ENCODE data around the gene UBE2O.
A peak's percentile ranks its signal among the peaks of the same experiment; 100 is the strongest.
"Not testable (repeated sequence)": the region's sequence is repeated elsewhere in the genome, so short reads cannot be mapped to it uniquely, and the experiment has no call there.

UBE2O gene

DNA sequence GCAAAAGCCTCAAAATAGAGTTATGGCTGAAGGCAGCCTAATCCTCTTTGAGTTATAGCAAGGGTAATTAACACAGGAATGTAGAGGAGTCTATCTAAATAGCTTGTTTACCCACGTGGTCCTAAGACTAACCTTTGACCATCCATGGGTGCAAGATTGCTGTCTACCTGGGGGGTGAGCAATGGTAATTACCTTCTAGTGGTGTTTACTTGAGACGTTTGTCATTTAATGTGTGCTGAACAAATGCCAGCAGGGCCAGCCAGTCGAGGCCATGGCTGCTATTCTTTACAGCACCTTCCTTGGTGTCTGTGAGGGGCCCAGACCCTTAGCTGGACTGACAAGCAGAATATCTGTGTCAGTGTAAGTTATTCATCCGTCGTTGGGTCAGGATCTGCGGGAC is 85.3 kb downstream of the UBE2O start:
- no peaks in the 10 kb centered on the region for H3K36me3 ChIP-seq (ENCODE audit: insufficient read depth, low read length)
- H3K9ac ChIP-seq (ENCODE audit: low read length) = no peak overlapping the region
- H3K27me3 ChIP-seq (ENCODE audit: control insufficient read depth in 1 of 2, insufficient read depth in 2 of 2, low read length in 2 of 2) = no peaks in the 10 kb centered on the region

DNA sequence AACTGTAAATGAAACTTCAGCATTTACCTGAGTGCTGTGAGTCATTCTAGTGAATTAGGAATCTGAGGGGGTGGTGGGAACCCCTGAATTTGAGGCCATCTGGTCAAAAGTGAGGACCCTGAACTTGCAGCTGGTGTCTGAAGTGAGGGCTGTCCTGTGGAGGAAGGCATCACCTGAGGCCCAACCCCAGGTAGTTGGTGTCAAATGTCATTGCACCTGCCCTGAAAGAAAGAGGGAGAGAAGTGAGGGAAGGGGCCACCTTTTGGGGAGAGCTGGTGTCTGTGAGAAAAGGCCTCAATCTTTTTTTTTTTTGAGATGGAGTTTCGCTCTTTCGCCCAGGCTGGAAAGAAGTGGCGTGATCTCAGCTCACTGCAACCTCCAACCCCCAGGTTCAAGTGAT is 86.7 kb downstream of the UBE2O start:
- Histone ChIP-seq H3K4me3 (ENCODE audit: low read depth in 1 of 2, low read length in 2 of 2) (no peak overlapping the region), H3K27me3 (ENCODE audit: control insufficient read depth in 1 of 2, insufficient read depth in 2 of 2, low read length in 2 of 2) (no peaks in the 10 kb centered on the region), H3K4me1 (ENCODE audit: insufficient read depth, low read length) (no peaks in the 10 kb centered on the region), H3K27ac (ENCODE audit: low read depth, low read length) (no peak overlapping the region), H3K36me3 (ENCODE audit: insufficient read depth, low read length) (no peaks in the 10 kb centered on the region), H3K9ac (ENCODE audit: low read length) (no peak overlapping the region), H3K9me3 (ENCODE audit: low read length) (no peaks in the 10 kb centered on the region)

More for the DNA sequence above, 85.3 kb downstream of the UBE2O start:
- Histone ChIP-seq H3K4me3 (ENCODE audit: low read depth in 1 of 2, low read length in 2 of 2) (no peak overlapping the region), H3K4me1 (ENCODE audit: insufficient read depth, low read length) (no peaks in the 10 kb centered on the region), H3K9me3 (ENCODE audit: low read length) (no peaks in the 10 kb centered on the region), H3K27ac (ENCODE audit: low read depth, low read length) (no peak overlapping the region)

DNA sequence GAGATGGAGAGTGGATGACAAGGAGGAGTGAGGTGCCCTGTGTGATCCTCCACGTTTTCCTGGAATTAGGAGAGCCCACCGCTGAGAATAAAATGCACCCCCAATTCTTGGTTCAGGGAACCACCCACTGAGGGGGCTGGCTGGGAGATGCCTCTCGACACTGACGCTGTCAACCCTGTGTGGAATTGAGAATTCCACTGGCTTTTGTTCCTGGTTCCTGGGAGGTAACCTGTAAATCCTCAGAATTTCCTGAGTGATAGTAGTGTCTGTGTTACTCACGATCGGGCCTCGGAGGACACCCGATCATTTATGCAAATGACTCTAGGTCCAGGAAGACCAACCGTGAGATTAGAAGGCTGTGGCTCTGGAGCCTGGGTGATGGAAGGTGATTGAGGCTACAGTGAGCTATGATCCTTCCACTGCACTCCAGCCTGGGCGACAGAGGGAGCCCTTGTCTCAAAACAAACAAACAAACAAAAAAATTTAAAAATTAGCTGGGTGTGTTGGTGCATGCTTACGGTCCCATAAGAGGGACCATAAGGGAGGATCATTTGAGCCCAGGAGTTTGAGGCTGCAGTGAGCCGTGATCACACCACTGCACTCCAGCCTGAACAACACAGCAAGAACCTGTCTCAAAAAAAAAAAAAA is 87.6 kb downstream of the UBE2O start:
- Histone ChIP-seq H3K36me3 (ENCODE audit: insufficient read depth, low read length) (no peaks in the 10 kb centered on the region), H3K9ac (ENCODE audit: low read length) (no peak overlapping the region), H3K27ac (ENCODE audit: low read depth, low read length) (no peak overlapping the region), H3K4me3 (ENCODE audit: low read depth in 1 of 2, low read length in 2 of 2) (no peak overlapping the region), H3K27me3 (ENCODE audit: control insufficient read depth in 1 of 2, insufficient read depth in 2 of 2, low read length in 2 of 2) (no peaks in the 10 kb centered on the region), H3K4me1 (ENCODE audit: insufficient read depth, low read length) (no peaks in the 10 kb centered on the region), H3K9me3 (ENCODE audit: low read length) (no peaks in the 10 kb centered on the region)

DNA sequence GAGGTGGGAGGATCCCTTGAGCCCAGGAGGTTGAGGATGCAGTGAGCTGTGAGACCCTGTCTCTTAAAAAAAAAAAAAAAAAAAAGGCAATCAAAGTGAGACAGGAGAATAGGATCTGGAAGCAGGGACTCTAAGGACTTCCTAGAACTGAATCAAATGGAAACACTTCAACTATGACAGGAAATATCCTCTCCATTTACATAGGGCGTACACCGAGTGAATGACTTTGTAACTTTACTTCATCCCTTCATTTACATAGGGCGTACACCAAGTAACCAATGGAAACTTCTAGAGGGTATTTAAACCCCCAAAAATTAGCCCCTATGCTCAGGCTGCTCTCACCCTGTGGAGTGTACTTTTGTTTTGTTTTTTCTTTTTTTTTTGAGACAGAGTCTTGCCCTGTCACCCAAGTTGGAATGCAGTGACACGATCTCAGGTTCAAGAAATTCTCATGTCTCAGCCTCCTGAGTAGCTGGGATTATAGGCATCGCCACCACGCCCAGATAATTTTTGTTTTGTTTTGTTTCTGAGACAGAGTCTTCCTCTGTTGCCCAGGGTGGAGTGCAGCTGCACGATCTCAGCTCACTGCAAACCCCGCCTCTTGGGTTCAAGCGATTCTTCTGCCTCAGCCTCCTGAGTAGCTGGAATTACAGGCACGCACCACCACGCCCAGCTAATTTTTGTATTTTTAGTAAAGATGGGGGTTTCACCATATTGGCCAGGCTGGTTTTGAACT is 89.7 kb downstream of the UBE2O start:
- Histone ChIP-seq H3K4me1 (ENCODE audit: insufficient read depth, low read length) (no peaks in the 10 kb centered on the region), H3K9ac (ENCODE audit: low read length) (no peak overlapping the region), H3K36me3 (ENCODE audit: insufficient read depth, low read length) (no peaks in the 10 kb centered on the region), H3K9me3 (ENCODE audit: low read length) (no peaks in the 10 kb centered on the region), H3K4me3 (ENCODE audit: low read depth in 1 of 2, low read length in 2 of 2) (no peak overlapping the region), H3K27ac (ENCODE audit: low read depth, low read length) (no peak overlapping the region), H3K27me3 (ENCODE audit: control insufficient read depth in 1 of 2, insufficient read depth in 2 of 2, low read length in 2 of 2) (no peaks in the 10 kb centered on the region)

DNA sequence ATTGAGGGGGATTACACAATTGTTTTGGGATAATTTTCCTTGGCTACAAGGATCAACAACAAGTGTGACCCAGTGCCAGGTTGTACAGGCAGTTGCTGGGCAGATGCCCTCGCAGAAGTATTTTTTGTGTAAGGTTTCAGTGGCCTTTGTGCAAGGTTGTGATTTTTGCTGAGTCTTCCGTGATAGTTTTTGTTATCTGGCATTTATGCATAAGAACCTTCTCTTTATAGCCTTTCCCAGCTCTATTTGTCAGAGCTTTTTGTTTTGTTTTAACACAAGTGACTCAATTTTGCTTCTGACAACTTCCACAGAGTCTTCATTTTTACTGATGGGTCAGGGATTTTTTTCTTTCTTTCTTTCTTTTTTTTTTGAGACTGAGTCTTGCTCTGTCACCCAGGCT is 92.5 kb downstream of the UBE2O start:
- H3K9ac ChIP-seq (ENCODE audit: low read length) = no peak overlapping the region
- H3K27ac ChIP-seq (ENCODE audit: low read depth, low read length) = no peak overlapping the region
- H3K9me3 ChIP-seq (ENCODE audit: low read length) = no peaks in the 10 kb centered on the region
- H3K27me3 ChIP-seq (ENCODE audit: control insufficient read depth in 1 of 2, insufficient read depth in 2 of 2, low read length in 2 of 2) = no peaks in the 10 kb centered on the region
- H3K4me3 ChIP-seq (ENCODE audit: low read depth in 1 of 2, low read length in 2 of 2) = no peak overlapping the region
- H3K36me3 ChIP-seq (ENCODE audit: insufficient read depth, low read length) = no peaks in the 10 kb centered on the region
- H3K4me1 ChIP-seq (ENCODE audit: insufficient read depth, low read length) = no peaks in the 10 kb centered on the region

DNA sequence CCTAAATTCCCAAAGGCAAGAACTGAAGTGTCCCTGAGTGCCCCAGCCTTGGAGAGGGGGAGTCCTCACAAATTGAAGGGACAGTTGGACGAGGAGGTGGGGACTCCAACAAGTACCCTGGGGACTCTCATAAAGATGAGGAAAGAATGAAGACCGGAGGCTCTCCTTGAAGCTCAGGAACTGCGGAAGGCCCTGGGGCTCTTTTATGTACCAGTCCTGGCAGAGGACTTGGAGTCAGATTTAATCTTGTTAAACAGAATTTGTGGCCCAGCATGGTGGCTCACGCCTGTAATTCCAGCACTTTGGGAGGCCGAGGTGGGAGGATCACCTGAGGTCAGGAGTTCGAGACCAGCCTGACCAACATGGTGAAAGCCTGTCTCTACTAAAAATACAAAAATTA is 93.2 kb downstream of the UBE2O start:
- not testable (repeated sequence) for H3K27ac ChIP-seq (ENCODE audit: low read depth, low read length)

DNA sequence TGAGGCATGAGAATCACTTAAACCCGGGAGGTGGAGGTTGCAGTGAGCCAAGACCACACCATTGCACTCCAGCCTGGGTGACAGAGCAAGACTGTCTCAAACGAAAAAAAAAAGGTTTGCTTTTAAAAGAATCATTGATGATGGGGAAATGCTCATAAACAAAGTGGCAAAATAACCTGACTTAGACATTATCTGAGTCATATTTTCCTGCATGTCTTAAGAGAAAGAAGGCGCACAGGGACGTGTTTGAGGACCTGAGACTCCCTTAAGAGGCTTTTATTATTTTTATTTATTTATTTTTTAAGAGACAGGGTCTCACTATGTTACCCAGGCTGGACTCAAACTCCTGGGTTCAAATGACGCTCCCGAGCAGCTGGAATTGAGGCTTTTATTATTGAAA is 93.6 kb downstream of the UBE2O start:
- Histone ChIP-seq H3K36me3 (ENCODE audit: insufficient read depth, low read length) (no peaks in the 10 kb centered on the region), H3K27ac (ENCODE audit: low read depth, low read length) (no peak overlapping the region), H3K9me3 (ENCODE audit: low read length) (no peaks in the 10 kb centered on the region)

More for the DNA sequence above, 93.2 kb downstream of the UBE2O start:
- H3K4me1 ChIP-seq (ENCODE audit: insufficient read depth, low read length); H3K4me3 ChIP-seq (ENCODE audit: low read depth in 1 of 2, low read length in 2 of 2); H3K9ac ChIP-seq (ENCODE audit: low read length); H3K27me3 ChIP-seq (ENCODE audit: control insufficient read depth in 1 of 2, insufficient read depth in 2 of 2, low read length in 2 of 2); H3K36me3 ChIP-seq (ENCODE audit: insufficient read depth, low read length); H3K9me3 ChIP-seq (ENCODE audit: low read length): not testable (repeated sequence)

DNA sequence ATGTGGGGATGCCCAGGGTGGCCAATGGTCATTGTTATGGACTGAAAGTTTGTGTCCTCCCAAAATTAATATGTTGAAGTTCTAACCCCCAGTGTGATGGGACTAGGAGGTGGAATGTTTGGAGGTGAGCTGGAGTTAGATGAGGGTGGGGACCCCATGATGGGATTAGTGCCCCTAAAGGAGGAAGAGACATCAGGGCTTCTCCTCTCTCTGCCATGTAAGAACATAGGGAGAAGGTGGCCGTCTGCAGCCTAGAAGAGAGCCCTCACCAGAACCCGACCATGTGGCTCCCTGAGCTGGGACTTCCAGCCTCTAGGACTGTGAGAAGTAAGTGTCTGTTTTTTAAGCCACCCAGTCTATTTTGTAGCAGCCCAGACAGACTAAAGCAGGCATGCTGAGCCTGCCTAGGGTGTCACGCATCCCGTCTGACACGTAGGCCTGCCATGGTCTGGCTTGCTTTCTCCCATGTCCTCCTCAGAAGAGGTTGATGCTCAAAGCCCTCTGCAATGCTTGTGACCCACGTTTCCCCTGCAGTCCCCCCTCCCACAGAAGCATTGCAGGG is 95.3 kb downstream of the UBE2O start:
- Histone ChIP-seq H3K9me3 (ENCODE audit: low read length) (no peaks in the 10 kb centered on the region), H3K27ac (ENCODE audit: low read depth, low read length) (no peak overlapping the region), H3K27me3 (ENCODE audit: control insufficient read depth in 1 of 2, insufficient read depth in 2 of 2, low read length in 2 of 2) (no peaks in the 10 kb centered on the region), H3K4me3 (ENCODE audit: low read depth in 1 of 2, low read length in 2 of 2) (no peak overlapping the region), H3K9ac (ENCODE audit: low read length) (no peak overlapping the region), H3K4me1 (ENCODE audit: insufficient read depth, low read length) (peaks cover 2% of the 10 kb centered on the region), H3K36me3 (ENCODE audit: insufficient read depth, low read length) (no peaks in the 10 kb centered on the region)

More for the DNA sequence above, 93.6 kb downstream of the UBE2O start:
- Histone ChIP-seq H3K4me3 (ENCODE audit: low read depth in 1 of 2, low read length in 2 of 2) (no peak overlapping the region), H3K4me1 (ENCODE audit: insufficient read depth, low read length) (no peaks in the 10 kb centered on the region), H3K9ac (ENCODE audit: low read length) (no peak overlapping the region), H3K27me3 (ENCODE audit: control insufficient read depth in 1 of 2, insufficient read depth in 2 of 2, low read length in 2 of 2) (no peaks in the 10 kb centered on the region)

DNA sequence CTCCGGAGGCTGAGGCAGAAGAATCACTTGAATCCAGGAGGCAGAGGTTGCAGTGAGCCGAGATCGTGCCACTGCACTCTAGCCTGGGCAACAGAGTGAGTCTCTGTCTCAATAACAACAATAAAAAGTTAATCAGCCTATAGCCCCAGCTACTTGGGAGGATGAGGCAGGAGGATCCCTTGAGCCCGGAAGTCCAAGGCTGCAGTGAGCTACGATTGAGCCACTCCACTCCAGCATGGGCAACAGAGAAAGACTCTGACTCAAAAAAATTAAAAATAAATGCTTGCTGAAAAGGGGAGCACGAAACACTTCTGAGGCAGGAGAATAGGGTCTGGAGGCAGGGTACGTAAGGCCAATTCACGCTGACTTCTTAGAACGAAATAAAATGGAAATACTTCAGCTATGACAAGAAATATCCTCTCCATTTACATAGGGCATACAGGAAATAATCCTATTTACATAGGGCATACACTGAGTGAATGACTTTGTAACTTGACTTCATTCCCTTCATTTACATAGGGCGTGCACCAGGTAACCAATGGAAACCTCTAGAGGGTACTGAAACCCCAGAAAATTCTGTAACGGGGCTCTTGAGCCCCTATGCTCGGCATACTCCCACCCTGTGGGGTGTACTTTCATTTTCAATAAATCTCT is 96.0 kb downstream of the UBE2O start:
- H3K4me1 ChIP-seq (ENCODE audit: insufficient read depth, low read length) = peaks cover 4% of the 10 kb centered on the region
- H3K9ac ChIP-seq (ENCODE audit: low read length) = no peak overlapping the region
- H3K27ac ChIP-seq (ENCODE audit: low read depth, low read length) = no peak overlapping the region
- H3K4me3 ChIP-seq (ENCODE audit: low read depth in 1 of 2, low read length in 2 of 2) = no peak overlapping the region
- H3K27me3 ChIP-seq (ENCODE audit: control insufficient read depth in 1 of 2, insufficient read depth in 2 of 2, low read length in 2 of 2) = no peaks in the 10 kb centered on the region
- no peaks in the 10 kb centered on the region for H3K9me3 ChIP-seq (ENCODE audit: low read length)
- no peaks in the 10 kb centered on the region for H3K36me3 ChIP-seq (ENCODE audit: insufficient read depth, low read length)

DNA sequence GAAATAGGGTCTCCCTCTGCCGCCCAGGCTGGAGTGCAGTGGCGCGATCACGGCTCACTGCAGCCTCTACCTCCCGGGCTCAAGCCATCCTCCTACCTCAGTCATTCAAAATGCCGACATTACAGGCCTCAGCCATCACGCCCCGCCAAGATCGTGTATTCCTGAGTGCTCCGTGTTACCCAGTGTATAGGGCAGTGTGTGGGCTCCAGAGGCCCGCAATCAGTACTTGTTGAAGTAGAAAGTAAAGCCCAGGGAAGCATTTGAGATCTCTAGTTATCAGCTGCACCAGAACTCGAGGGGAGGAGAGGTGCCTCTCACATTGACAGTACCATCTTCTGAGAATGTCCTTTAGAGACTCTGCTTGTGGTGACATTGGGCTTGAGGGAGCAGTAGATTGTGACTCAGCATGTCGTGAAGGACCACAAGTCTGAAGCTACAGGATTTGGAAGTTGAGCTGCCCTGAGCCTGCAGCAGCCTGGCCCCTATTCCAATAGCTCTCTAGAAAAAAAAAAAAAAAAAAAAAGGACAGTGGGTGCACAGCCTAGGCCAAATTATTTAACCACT is 98.1 kb downstream of the UBE2O start:
- Histone ChIP-seq H3K4me1 (ENCODE audit: insufficient read depth, low read length) (peaks cover 4% of the 10 kb centered on the region), H3K9ac (ENCODE audit: low read length) (no peak overlapping the region), H3K9me3 (ENCODE audit: low read length) (no peaks in the 10 kb centered on the region), H3K27ac (ENCODE audit: low read depth, low read length) (no peak overlapping the region), H3K4me3 (ENCODE audit: low read depth in 1 of 2, low read length in 2 of 2) (no peak overlapping the region), H3K36me3 (ENCODE audit: insufficient read depth, low read length) (no peaks in the 10 kb centered on the region), H3K27me3 (ENCODE audit: control insufficient read depth in 1 of 2, insufficient read depth in 2 of 2, low read length in 2 of 2) (no peaks in the 10 kb centered on the region)

DNA sequence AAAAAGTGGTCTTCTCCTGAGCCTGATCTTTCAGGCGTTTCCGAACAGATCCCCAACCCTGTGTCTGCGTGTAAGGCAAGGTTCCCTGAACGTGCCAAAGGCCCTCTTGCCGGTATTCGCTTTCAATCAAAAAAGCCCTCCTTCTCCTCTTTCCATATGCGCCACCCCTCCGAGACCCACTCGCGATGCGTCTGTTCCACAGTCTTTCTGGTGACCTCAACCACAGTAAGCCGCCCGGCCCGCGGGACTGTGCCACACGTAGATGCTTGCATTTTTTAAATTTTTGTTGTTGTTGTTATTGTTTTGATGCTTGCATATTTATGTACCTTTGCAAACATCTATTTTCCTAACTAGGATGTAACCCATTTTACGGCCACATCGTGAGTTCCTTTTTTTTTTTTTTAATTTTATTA is 98.6 kb downstream of the UBE2O start:
- Histone ChIP-seq H3K36me3 (ENCODE audit: insufficient read depth, low read length) (no peaks in the 10 kb centered on the region), H3K27ac (ENCODE audit: low read depth, low read length) (peak overlapping the region; percentile 79), H3K27me3 (ENCODE audit: control insufficient read depth in 1 of 2, insufficient read depth in 2 of 2, low read length in 2 of 2) (no peaks in the 10 kb centered on the region), H3K4me3 (ENCODE audit: low read depth in 1 of 2, low read length in 2 of 2) (peak overlapping the region; percentile 33 to 78), H3K4me1 (ENCODE audit: insufficient read depth, low read length) (peaks cover 4% of the 10 kb centered on the region), H3K9me3 (ENCODE audit: low read length) (no peaks in the 10 kb centered on the region), H3K9ac (ENCODE audit: low read length) (peak overlapping the region; percentile 21)
